D721Med (cell line): Measurements from ENCODE around the gene SCAMP4.
A peak's percentile ranks its signal among the peaks of the same experiment; 100 is the strongest.

Experiments used
- DNase-seq: peaks from one replicate; pipeline ENCODE4 v3.0.0; 2011; ENCODE audit warnings: low spot score; ENCODE audit not compliant: insufficient read length
- FAIRE-seq: peaks from 2 replicates; lab custom pipeline; 2011; peaks lifted over from hg19 to GRCh38; lab: Jason Lieb, UNC
- TF ChIP-seq, protein P1 (sequence below): IDR thresholded peaks from 2 replicates; pipeline ENCODE4 v1.5.1; 2012; ENCODE audit warnings: mild to moderate bottlenecking, control low read depth; ENCODE audit not compliant: insufficient read depth; ENCODE audit errors: missing control alignments

The SCAMP4 gene

GRCh38 chr19:1859331-1859781, 45.8 kb upstream of the SCAMP4 start:
- FAIRE-seq (no peak), DNase-seq (peak; percentile 93)

GRCh38 chr19:1860042-1860775, 45.0 kb upstream of the SCAMP4 start:
- TF ChIP-seq, protein P1, sequence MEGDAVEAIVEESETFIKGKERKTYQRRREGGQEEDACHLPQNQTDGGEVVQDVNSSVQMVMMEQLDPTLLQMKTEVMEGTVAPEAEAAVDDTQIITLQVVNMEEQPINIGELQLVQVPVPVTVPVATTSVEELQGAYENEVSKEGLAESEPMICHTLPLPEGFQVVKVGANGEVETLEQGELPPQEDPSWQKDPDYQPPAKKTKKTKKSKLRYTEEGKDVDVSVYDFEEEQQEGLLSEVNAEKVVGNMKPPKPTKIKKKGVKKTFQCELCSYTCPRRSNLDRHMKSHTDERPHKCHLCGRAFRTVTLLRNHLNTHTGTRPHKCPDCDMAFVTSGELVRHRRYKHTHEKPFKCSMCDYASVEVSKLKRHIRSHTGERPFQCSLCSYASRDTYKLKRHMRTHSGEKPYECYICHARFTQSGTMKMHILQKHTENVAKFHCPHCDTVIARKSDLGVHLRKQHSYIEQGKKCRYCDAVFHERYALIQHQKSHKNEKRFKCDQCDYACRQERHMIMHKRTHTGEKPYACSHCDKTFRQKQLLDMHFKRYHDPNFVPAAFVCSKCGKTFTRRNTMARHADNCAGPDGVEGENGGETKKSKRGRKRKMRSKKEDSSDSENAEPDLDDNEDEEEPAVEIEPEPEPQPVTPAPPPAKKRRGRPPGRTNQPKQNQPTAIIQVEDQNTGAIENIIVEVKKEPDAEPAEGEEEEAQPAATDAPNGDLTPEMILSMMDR = no peak
- no peak for FAIRE-seq
- DNase-seq = peak; percentile 69

More at GRCh38 chr19:1859331-1859781, 45.8 kb upstream of the SCAMP4 start:
- TF ChIP-seq, protein P1 = peak; percentile 19

GRCh38 chr19:1860821-1861598, 44.2 kb upstream of the SCAMP4 start:
- FAIRE-seq (no peak), DNase-seq (no peak)
- TF ChIP-seq, protein P1 = no peak

DNA sequence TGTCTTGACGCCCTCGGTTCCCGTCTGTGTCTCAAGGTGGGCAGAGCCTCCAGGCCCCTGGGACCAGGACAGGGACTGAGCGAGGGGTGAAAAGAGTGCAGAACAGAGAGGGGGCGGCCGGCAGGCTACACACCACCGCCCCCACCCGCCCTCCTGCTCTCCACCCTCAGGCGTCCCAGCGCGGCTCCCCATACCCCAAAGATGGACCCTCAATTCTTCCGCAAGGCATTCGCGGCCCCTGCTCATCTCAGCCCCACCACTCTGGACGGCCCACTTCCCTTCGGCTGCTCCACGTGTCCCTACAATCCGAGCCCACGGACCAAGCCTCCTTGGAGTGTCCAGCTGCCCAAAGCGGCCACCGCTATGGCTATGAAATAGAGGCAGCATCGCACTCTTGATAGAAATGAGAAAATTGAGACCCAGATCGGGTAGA, 43.6 kb upstream of the SCAMP4 start:
- FAIRE-seq (no peak), DNase-seq (no peak)
- TF ChIP-seq, protein P1 = no peak

DNA sequence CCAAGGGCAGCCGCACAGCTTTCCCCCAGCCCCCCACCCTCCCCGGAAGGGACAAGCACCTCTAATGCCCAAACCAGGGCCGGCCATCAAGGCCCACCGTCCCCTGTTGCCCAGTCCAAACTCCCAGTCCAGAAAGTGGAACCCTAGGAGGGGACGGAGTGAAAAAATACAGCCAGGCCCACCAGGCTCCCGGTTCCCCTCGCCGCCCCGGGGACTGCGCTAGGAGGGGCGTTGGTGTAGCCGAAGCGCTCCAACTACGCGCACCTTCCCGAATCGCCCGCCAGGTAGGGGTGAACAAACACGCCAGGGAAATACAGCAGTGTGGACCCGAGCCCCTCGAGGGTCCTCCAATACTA, 43.2 kb upstream of the SCAMP4 start:
- TF ChIP-seq, protein P1 = no peak
- FAIRE-seq (no peak), DNase-seq (no peak)

DNA sequence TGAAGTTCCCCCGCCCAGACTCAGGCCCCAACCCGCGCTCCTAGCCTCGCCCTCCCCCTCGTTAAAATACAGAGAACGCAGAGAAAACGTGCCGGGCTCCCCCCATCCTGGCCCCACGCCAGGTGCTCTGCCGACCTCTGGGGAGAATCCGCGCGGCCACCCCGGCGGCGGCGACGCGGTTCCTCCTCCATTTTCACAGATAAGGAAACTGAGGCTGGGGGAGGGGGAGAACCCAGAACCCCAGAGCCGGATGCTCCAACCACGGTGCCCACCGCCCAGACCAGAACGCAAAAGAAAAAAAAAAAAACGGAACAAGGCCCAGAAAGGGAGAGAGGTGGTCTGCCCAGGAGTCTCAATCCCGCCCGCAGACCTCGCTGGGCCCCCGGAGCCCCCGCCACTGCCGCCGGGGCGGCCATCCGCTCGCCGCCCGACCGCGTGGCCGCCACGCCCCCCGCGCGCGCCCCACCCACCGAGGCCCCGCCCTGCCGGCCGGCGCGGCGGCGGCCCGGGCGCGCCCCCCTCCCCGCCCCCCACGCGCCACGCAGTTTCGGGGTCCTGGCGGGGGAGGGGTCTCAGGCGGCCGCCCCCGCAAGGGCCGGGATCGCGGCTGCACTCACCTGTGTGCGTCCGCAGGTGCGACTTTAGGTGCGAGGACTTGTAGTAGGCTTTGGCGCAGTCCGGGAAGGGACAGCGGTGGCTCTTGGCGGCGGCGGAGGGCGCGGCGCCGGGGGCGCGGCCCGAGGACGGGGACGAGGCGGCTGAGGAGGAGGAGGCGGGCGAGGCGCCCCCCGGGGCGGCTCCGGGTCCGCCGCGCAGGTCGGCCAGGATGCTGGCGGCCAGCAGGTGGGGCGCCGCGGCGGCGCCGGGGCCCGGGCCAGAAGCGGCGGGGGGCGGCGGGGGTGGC, 42.5 kb upstream of the SCAMP4 start:
- TF ChIP-seq, protein P1 = no peak
- FAIRE-seq (no peak), DNase-seq (no peak)
